Measurements from ENCODE around the gene DIDO1.

DIDO1 gene

DNA sequence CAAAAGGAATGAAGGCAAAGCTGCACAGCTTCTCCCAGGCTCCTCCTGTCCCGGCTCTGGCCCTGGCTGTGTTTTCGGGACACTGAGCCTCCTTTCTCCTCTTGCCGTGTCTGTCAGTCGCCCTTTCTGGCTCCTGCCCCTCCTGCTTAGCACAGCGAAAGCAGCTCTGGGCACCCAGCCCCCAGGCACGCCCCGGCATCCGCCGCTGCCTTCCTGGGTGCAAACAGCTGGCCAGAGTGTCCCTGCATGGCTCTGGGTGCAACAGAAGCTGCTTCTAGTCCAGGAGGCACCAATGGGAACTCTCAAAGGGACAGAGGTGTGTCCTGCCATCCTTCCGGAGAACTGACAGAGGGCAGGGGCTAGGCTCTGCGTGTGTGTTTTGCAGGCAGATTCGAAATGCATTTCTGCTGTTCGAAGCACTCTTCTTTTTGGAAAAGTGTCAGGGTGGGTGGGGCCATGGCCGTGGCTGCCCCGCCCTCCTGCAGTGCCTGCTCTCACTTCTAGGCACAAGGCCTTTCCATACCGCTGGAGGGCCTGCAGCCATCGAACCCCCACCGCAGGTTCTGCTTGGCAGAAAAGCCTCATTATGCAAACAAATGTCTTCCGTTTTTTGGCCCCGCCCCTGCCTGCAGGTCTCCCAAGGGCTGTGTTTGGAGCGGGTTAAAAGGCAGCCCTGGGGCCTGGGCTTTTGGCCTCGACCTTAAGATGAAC is 93.9 kb downstream of the DIDO1 start:
- H3K4me1 ChIP-seq (ENCODE audit: control insufficient read depth, insufficient read depth, low read depth, low read length) = peaks cover 13% of the 10 kb centered on the region
- no peak overlapping the region for H2AK5ac ChIP-seq (ENCODE audit: low read length, severe bottlenecking)
- H3K4ac ChIP-seq (ENCODE audit: low read depth in 1 of 2, low read length in 2 of 2) = no peak overlapping the region
- H3K27me3 ChIP-seq (ENCODE audit: control insufficient read depth in 1 of 2, insufficient read depth in 1 of 2, low read length in 2 of 2) = peaks cover 7 to 47% of the 10 kb centered on the region in 2 experiments
- H3K9ac ChIP-seq (ENCODE audit: low read length) = no peak overlapping the region
- WGBS = 88% methylated on average over 22 of the region's 22 CpGs
- no peak overlapping the region for H4K8ac ChIP-seq (ENCODE audit: low read length)
- no peak overlapping the region for H3K18ac ChIP-seq (ENCODE audit: low read depth in 1 of 2, low read length in 2 of 2)
- H2BK120ac ChIP-seq (ENCODE audit: low read depth, low read length) = no peak overlapping the region
- no peak overlapping the region for H3K27ac ChIP-seq (ENCODE audit: low read length, poor library complexity, severe bottlenecking)
- no peaks in the 10 kb centered on the region for H3K36me3 ChIP-seq (ENCODE audit: control insufficient read depth in 1 of 2, insufficient read depth in 2 of 2, low read depth in 1 of 2, low read length in 2 of 2)
- H2BK12ac ChIP-seq (ENCODE audit: low read length in 2 of 2) = no peak overlapping the region
- no peak overlapping the region for H4K91ac ChIP-seq (ENCODE audit: low read length)
- no peaks in the 10 kb centered on the region for H3K9me3 ChIP-seq (ENCODE audit: control insufficient read depth, low read length)
- H3K4me3 ChIP-seq (ENCODE audit: insufficient read depth in 1 of 2, low read depth in 1 of 2, low read length in 2 of 2) = peak overlapping the region in 1 of 2 experiments; percentile 14
- H3K23ac ChIP-seq (ENCODE audit: low read length in 2 of 2) = no peak overlapping the region
- no peaks in the 10 kb centered on the region for H3K79me1 ChIP-seq (replicated peaks; ENCODE audit: low read length, poor library complexity, severe bottlenecking)
- no peak overlapping the region for H2BK15ac ChIP-seq (ENCODE audit: low read depth, poor library complexity, severe bottlenecking)
- H3K14ac ChIP-seq (ENCODE audit: low read length in 2 of 2) = no peak overlapping the region
- no peak for DNase-seq
- H2BK5ac ChIP-seq (ENCODE audit: low read depth, low read length, poor library complexity, severe bottlenecking) = no peak overlapping the region
- H3K4me2 ChIP-seq (ENCODE audit: low read length, poor library complexity, severe bottlenecking) = no peak overlapping the region
- no peak overlapping the region for H2AFZ ChIP-seq (ENCODE audit: low read depth, low read length)

GRCh38 chr20:62831854-62832211 is 94.5 kb downstream of the DIDO1 start:
- Histone ChIP-seq H2AK5ac (ENCODE audit: low read length, severe bottlenecking) (no peak overlapping the region), H3K23ac (ENCODE audit: low read length in 2 of 2) (no peak overlapping the region), H3K9ac (ENCODE audit: low read length) (no peak overlapping the region), H3K36me3 (ENCODE audit: control insufficient read depth in 1 of 2, insufficient read depth in 2 of 2, low read depth in 1 of 2, low read length in 2 of 2) (no peaks in the 10 kb centered on the region), H2AFZ (ENCODE audit: low read depth, low read length) (no peak overlapping the region), H3K79me1 (replicated peaks; ENCODE audit: low read length, poor library complexity, severe bottlenecking) (no peaks in the 10 kb centered on the region), H2BK15ac (ENCODE audit: low read depth, poor library complexity, severe bottlenecking) (no peak overlapping the region), H3K14ac (ENCODE audit: low read length in 2 of 2) (no peak overlapping the region), H3K9me3 (ENCODE audit: control insufficient read depth, low read length) (no peaks in the 10 kb centered on the region), H3K4me3 (ENCODE audit: insufficient read depth in 1 of 2, low read depth in 1 of 2, low read length in 2 of 2) (no peak overlapping the region), H3K4ac (ENCODE audit: low read depth in 1 of 2, low read length in 2 of 2) (no peak overlapping the region), H2BK120ac (ENCODE audit: low read depth, low read length) (no peak overlapping the region), H3K4me1 (ENCODE audit: control insufficient read depth, insufficient read depth, low read depth, low read length) (peaks cover 13% of the 10 kb centered on the region), H3K18ac (ENCODE audit: low read depth in 1 of 2, low read length in 2 of 2) (no peak overlapping the region), H3K27ac (ENCODE audit: low read length, poor library complexity, severe bottlenecking) (no peak overlapping the region), H3K4me2 (ENCODE audit: low read length, poor library complexity, severe bottlenecking) (no peak overlapping the region), H2BK12ac (ENCODE audit: low read length in 2 of 2) (no peak overlapping the region), H3K27me3 (ENCODE audit: control insufficient read depth in 1 of 2, insufficient read depth in 1 of 2, low read length in 2 of 2) (peaks cover 7 to 49% of the 10 kb centered on the region in 2 experiments), H2BK5ac (ENCODE audit: low read depth, low read length, poor library complexity, severe bottlenecking) (no peak overlapping the region), H4K8ac (ENCODE audit: low read length) (no peak overlapping the region), H4K91ac (ENCODE audit: low read length) (peak overlapping the region; percentile 53)
- 81% methylated on average over 10 of the region's 10 CpGs for WGBS
- no peak for DNase-seq

GRCh38 chr20:62831361-62831788 is 94.9 kb downstream of the DIDO1 start:
- Histone ChIP-seq H2BK15ac (ENCODE audit: low read depth, poor library complexity, severe bottlenecking) (no peak overlapping the region), H2BK5ac (ENCODE audit: low read depth, low read length, poor library complexity, severe bottlenecking) (no peak overlapping the region), H3K23ac (ENCODE audit: low read length in 2 of 2) (no peak overlapping the region), H3K18ac (ENCODE audit: low read depth in 1 of 2, low read length in 2 of 2) (no peak overlapping the region), H2BK120ac (ENCODE audit: low read depth, low read length) (no peak overlapping the region), H2AK5ac (ENCODE audit: low read length, severe bottlenecking) (no peak overlapping the region), H3K36me3 (ENCODE audit: control insufficient read depth in 1 of 2, insufficient read depth in 2 of 2, low read depth in 1 of 2, low read length in 2 of 2) (no peaks in the 10 kb centered on the region), H2AFZ (ENCODE audit: low read depth, low read length) (no peak overlapping the region), H3K79me1 (replicated peaks; ENCODE audit: low read length, poor library complexity, severe bottlenecking) (no peaks in the 10 kb centered on the region), H3K4ac (ENCODE audit: low read depth in 1 of 2, low read length in 2 of 2) (no peak overlapping the region), H3K27ac (ENCODE audit: low read length, poor library complexity, severe bottlenecking) (no peak overlapping the region), H3K14ac (ENCODE audit: low read length in 2 of 2) (no peak overlapping the region), H2BK12ac (ENCODE audit: low read length in 2 of 2) (no peak overlapping the region), H3K27me3 (ENCODE audit: control insufficient read depth in 1 of 2, insufficient read depth in 1 of 2, low read length in 2 of 2) (peaks cover 4 to 47% of the 10 kb centered on the region in 2 experiments), H3K4me1 (ENCODE audit: control insufficient read depth, insufficient read depth, low read depth, low read length) (peaks cover 11% of the 10 kb centered on the region), H4K8ac (ENCODE audit: low read length) (no peak overlapping the region), H3K4me3 (ENCODE audit: insufficient read depth in 1 of 2, low read depth in 1 of 2, low read length in 2 of 2) (no peak overlapping the region), H3K4me2 (ENCODE audit: low read length, poor library complexity, severe bottlenecking) (no peak overlapping the region), H3K9ac (ENCODE audit: low read length) (no peak overlapping the region), H3K9me3 (ENCODE audit: control insufficient read depth, low read length) (no peaks in the 10 kb centered on the region), H4K91ac (ENCODE audit: low read length) (no peak overlapping the region)
- WGBS = 95% methylated on average over 10 of the region's 10 CpGs
- DNase-seq = no peak

DNA sequence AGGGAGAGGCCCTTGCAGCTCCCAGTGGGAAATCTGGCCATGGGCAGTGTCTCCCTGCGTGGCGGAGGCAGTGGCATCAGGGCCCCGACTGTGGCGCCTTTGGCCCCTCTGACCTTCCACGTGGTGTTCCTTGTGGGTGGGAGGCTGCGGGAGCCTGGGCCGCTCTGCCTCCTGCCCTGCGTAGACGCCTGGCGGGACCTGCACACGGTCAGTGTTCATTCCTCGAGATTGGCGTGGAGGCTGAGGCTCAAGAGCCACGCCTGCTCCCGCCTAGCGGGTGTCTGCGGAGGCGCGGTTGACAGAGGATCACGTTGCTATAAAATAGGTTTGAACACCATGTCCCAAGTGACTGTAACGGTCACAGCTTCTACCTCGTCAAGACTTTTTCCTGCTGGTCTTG is 95.5 kb downstream of the DIDO1 start:
- no peaks in the 10 kb centered on the region for H3K79me1 ChIP-seq (replicated peaks; ENCODE audit: low read length, poor library complexity, severe bottlenecking)
- H3K9ac ChIP-seq (ENCODE audit: low read length) = no peak overlapping the region
- H2AFZ ChIP-seq (ENCODE audit: low read depth, low read length) = no peak overlapping the region
- no peak overlapping the region for H2AK5ac ChIP-seq (ENCODE audit: low read length, severe bottlenecking)
- H3K9me3 ChIP-seq (ENCODE audit: control insufficient read depth, low read length) = no peaks in the 10 kb centered on the region
- H4K91ac ChIP-seq (ENCODE audit: low read length) = no peak overlapping the region
- no peak overlapping the region for H3K4me3 ChIP-seq (ENCODE audit: insufficient read depth in 1 of 2, low read depth in 1 of 2, low read length in 2 of 2)
- H2BK15ac ChIP-seq (ENCODE audit: low read depth, poor library complexity, severe bottlenecking) = no peak overlapping the region
- no peak overlapping the region for H2BK5ac ChIP-seq (ENCODE audit: low read depth, low read length, poor library complexity, severe bottlenecking)
- H3K27ac ChIP-seq (ENCODE audit: low read length, poor library complexity, severe bottlenecking) = no peak overlapping the region
- no peak for DNase-seq
- no peak overlapping the region for H3K18ac ChIP-seq (ENCODE audit: low read depth in 1 of 2, low read length in 2 of 2)
- H3K4me1 ChIP-seq (ENCODE audit: control insufficient read depth, insufficient read depth, low read depth, low read length) = peaks cover 10% of the 10 kb centered on the region
- H3K36me3 ChIP-seq (ENCODE audit: control insufficient read depth in 1 of 2, insufficient read depth in 2 of 2, low read depth in 1 of 2, low read length in 2 of 2) = no peaks in the 10 kb centered on the region
- no peak overlapping the region for H3K4me2 ChIP-seq (ENCODE audit: low read length, poor library complexity, severe bottlenecking)
- H3K27me3 ChIP-seq (ENCODE audit: control insufficient read depth in 1 of 2, insufficient read depth in 1 of 2, low read length in 2 of 2) = peaks cover 0 to 47% of the 10 kb centered on the region in 2 experiments
- H2BK120ac ChIP-seq (ENCODE audit: low read depth, low read length) = no peak overlapping the region
- 86% methylated on average over 22 of the region's 22 CpGs for WGBS
- H2BK12ac ChIP-seq (ENCODE audit: low read length in 2 of 2) = no peak overlapping the region
- H3K23ac ChIP-seq (ENCODE audit: low read length in 2 of 2) = no peak overlapping the region
- no peak overlapping the region for H3K4ac ChIP-seq (ENCODE audit: low read depth in 1 of 2, low read length in 2 of 2)
- H4K8ac ChIP-seq (ENCODE audit: low read length) = no peak overlapping the region
- H3K14ac ChIP-seq (ENCODE audit: low read length in 2 of 2) = no peak overlapping the region
